NB4 (cell line): ENCODE measurements around the gene RBL2.

Experiments used
- DNase-seq: peaks from one replicate; pipeline ENCODE4 v3.0.0; 2010; ENCODE audit warnings: low read depth
- H3K4me3 ChIP-seq: one replicate; pipeline ENCODE4 v1.5.1; 2011; ENCODE audit warnings: mild to moderate bottlenecking, low read depth, low read length, moderate library complexity
- MYC ChIP-seq: IDR thresholded peaks from 2 replicates; pipeline ENCODE4 v1.6.1; 2011; ENCODE audit warnings: low read depth, low read length
- POLR2A ChIP-seq: IDR thresholded peaks from 2 replicates; pipeline ENCODE4 v1.6.1; 2011; ENCODE audit warnings: mild to moderate bottlenecking; ENCODE audit not compliant: insufficient read length; ENCODE audit errors: extremely low read depth
- TF ChIP-seq, protein P1 (sequence below): IDR thresholded peaks from 2 replicates; pipeline ENCODE4 v1.6.1; 2011; ENCODE audit warnings: low read depth, low read length
- TF ChIP-seq, protein P2 (sequence below): IDR thresholded peaks from one replicate; pipeline ENCODE4 v1.5.1; 2012; ENCODE audit warnings: low read depth, low read length

The RBL2 gene

DNA sequence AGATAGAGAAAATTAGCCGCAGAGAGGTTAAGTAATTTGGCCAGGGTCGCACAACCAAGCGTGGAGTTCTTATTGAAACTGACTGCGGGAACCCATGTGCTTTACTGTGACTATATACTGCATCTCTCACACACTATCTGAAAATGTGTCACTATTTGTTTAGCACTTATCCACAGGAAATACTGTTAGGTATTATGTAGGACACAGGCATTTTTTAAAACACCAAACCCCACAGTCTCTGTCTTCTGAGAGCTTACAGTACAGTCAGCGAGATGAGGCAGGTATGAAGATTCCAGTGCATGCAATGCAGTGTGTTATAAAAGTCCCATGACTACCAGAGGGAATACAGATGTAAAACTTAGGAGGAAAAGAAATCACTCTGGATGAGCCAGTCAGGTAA, 11.3 kb downstream of the RBL2 start:
- TF ChIP-seq POLR2A = no peak
- no peak for TF ChIP-seq MYC
- TF ChIP-seq, protein P1, sequence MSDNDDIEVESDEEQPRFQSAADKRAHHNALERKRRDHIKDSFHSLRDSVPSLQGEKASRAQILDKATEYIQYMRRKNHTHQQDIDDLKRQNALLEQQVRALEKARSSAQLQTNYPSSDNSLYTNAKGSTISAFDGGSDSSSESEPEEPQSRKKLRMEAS = no peak
- TF ChIP-seq, protein P2, sequence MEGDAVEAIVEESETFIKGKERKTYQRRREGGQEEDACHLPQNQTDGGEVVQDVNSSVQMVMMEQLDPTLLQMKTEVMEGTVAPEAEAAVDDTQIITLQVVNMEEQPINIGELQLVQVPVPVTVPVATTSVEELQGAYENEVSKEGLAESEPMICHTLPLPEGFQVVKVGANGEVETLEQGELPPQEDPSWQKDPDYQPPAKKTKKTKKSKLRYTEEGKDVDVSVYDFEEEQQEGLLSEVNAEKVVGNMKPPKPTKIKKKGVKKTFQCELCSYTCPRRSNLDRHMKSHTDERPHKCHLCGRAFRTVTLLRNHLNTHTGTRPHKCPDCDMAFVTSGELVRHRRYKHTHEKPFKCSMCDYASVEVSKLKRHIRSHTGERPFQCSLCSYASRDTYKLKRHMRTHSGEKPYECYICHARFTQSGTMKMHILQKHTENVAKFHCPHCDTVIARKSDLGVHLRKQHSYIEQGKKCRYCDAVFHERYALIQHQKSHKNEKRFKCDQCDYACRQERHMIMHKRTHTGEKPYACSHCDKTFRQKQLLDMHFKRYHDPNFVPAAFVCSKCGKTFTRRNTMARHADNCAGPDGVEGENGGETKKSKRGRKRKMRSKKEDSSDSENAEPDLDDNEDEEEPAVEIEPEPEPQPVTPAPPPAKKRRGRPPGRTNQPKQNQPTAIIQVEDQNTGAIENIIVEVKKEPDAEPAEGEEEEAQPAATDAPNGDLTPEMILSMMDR = no peak
- no peak overlapping the region for H3K4me3 ChIP-seq
- DNase-seq = no peak

DNA sequence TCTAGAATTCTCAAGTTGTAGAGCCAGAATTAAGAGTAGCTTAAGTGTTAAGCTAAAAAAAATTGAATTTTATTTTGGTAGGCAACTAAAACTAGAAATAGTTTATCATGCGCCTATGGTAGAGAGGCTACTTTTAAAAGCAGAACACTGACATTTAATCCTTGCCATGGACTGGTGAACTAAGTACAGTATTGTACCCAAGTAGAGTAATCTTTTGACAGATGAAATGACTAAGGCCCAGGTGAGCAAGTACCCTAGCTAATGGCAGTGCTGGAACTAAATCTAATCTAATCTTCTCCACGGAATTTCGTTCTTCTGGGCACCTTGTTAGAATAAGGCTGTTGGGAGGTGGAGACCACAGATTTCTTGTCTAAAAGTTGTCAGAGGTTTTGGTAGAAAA, 11.8 kb downstream of the RBL2 start:
- TF ChIP-seq POLR2A = no peak
- H3K4me3 ChIP-seq = no peak overlapping the region
- no peak for DNase-seq

DNA sequence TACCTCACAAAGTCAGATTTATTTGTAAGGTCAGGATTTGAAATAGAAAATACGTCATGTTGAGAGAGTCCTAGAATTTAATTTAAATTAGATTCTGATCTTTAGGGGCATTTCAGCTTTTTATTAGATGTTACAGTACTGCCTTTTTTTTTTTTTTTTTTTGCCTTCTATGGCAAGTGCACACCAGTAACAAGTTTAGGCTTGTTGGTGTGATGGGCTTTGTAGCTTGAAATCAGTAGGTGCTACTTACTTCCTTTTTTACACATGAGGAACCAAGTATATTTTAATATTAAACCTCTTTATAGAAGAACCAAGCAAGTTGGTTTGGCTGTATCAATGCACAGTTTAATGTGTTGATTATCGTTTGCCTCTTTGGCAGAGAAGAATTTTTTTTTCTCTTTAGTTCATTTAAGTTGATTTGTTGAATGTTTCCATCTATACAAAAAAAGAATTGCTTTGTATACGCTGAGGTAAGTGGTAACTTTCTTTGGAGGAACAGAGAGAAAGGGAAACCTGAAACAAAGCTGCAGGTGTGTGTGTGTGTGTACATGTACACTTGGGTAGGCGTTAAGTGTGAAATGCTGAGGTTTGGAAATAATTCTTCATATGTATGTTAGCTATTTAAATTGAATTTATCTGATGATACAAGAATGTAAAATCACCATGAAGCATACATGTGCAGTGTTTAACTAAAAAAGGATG, 15.7 kb downstream of the RBL2 start:
- no peak overlapping the region for H3K4me3 ChIP-seq
- no peak for DNase-seq

DNA sequence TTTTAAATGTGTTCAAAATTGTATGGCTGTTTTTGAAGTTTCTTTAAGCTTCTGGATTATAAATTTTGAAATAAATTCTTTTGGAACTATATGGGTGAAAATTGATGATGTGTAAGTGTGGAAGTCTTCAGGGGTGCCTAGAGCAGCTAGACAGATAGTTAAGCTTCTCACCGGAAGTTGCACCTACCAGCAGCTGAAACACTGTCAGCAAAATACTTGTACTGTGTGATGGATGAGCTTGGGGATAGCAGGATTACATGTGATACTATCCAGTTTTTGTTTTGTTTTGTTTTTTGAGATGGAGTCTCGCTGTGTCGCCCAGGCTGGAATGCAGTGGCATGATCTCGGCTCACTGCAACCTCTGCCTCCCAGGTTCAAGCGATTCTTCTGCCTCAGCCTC, 19.7 kb downstream of the RBL2 start:
- TF ChIP-seq, protein P2 = no peak
- TF ChIP-seq, protein P1 = no peak
- TF ChIP-seq POLR2A = no peak
- TF ChIP-seq MYC = no peak
- no peak for DNase-seq

More for the DNA sequence above, 15.7 kb downstream of the RBL2 start:
- no peak for TF ChIP-seq MYC
- TF ChIP-seq, protein P1 = no peak
- no peak for TF ChIP-seq POLR2A
- TF ChIP-seq, protein P2 = no peak

DNA sequence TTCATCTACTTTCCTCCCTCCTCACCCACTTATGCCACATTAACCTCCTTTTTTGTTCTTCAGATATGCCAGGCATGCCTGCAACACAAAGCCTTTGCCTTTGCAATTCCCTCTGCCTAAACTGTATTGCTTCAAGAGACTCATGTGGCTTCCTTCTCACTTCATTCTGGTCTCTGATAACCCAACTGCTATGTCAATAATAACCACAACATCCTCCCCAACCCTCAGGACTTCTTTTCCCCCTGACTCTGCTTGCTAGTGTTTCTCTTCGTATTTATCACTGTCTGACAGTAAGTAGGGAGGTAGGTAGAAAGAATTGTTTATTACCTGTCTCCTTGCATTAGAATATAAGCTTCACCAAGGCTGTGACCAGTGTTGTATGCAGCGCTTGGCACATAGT, 22.4 kb downstream of the RBL2 start:
- peak; percentile 45 for DNase-seq
- TF ChIP-seq, protein P1 = peak; percentile 37
- TF ChIP-seq, protein P2 = no peak
- H3K4me3 ChIP-seq = no peak overlapping the region

More for the DNA sequence above, 19.7 kb downstream of the RBL2 start:
- no peak overlapping the region for H3K4me3 ChIP-seq

DNA sequence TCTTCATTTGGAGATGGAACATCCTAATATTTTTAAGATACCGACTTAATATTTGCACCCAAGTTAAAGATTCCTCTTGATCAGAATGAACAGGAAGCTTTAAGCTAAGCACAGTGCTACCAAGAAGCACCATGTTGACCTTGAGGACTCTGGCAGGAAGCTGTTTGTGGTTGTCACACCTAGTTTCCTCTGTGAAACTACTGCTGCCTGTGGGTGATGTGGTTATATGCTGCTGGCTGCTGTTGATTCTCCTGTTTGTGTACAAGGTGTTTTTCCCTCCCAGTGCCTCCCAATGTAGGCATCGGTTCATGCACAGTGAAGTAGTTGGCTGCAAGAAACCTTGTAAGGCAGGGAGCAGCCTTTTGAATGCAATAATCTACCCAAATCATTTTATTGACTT, 23.4 kb downstream of the RBL2 start:
- peak; percentile 46 for DNase-seq
- no peak overlapping the region for H3K4me3 ChIP-seq
- TF ChIP-seq MYC (no peak), POLR2A (no peak)
- TF ChIP-seq, protein P1 = 0 out of 2 replicates have a peak, but pooled peaks have one; percentile 12
- TF ChIP-seq, protein P2 = no peak
